Muscle layer of duodenum (tissue), 2 donors: ENCODE data around the gene CALCOCO2.

ENCODE experiments used
- H3K27ac ChIP-seq: one replicate; pipeline ENCODE4 v1.7.0; 2013; ENCODE audit warnings: mild to moderate bottlenecking, low read length
- H3K27me3 ChIP-seq: one replicate; pipeline ENCODE4 v1.7.0; 2013; ENCODE audit warnings: low read depth, mild to moderate bottlenecking, control low read depth, low read length
- H3K36me3 ChIP-seq, 2 donors: one replicate each; pipeline ENCODE4 v1.7.0; 2013; ENCODE audit warnings: low read length in 2 of 2, control low read depth in 1 of 2, mild to moderate bottlenecking in 1 of 2; ENCODE audit not compliant: insufficient read depth in 2 of 2, control insufficient read depth in 1 of 2
- H3K4me1 ChIP-seq, 2 donors: one replicate each; pipeline ENCODE4 v1.7.0; 2013; ENCODE audit warnings: low read length in 2 of 2, mild to moderate bottlenecking in 2 of 2, control low read depth in 1 of 2, moderate library complexity in 1 of 2; ENCODE audit not compliant: insufficient read depth in 2 of 2, control insufficient read depth in 1 of 2
- H3K4me3 ChIP-seq, 2 donors: one replicate each; pipeline ENCODE4 v1.7.0; 2013; ENCODE audit warnings: low read length in 2 of 2, low read depth in 1 of 2, mild to moderate bottlenecking in 1 of 2
- H3K9me3 ChIP-seq, 2 donors: one replicate each; pipeline ENCODE4 v1.7.0; 2013; ENCODE audit warnings: low read length in 2 of 2, control low read depth in 1 of 2, mild to moderate bottlenecking in 1 of 2; ENCODE audit not compliant: control insufficient read depth in 1 of 2
- donor health status: healthy.

Gene CALCOCO2

DNA sequence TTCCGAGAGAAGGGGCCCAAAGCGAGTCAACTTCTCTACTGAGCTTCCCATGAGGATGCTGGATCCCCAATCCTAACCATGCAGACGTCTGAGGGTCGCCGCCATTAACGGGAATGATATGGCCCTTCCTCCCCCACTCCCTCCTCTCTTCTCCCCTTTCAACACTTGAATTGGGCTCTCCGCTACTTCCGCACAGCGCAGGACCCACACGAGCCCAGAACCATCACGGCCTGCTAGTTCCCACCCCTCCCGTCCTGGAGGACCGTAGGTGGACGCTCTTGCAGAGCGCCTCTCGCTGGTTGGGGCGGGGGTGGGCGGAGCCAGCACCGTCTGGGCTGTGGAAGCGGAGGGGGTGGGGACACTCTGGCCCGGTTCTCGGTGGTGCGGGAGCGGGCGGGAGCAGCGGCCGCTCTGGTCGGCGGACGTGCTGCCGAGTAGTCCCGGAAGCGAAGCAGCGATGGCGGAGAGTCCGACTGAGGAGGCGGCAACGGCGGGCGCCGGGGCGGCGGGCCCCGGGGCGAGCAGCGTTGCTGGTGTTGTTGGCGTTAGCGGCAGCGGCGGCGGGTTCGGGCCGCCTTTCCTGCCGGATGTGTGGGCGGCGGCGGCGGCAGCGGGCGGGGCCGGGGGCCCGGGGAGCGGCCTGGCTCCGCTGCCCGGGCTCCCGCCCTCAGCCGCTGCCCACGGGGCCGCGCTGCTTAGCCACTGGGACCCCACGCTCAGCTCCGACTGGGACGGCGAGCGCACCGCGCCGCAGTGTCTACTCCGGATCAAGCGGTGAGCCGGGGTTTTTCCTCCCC is 77.4 kb downstream of the CALCOCO2 start, which contains the start of gene UBE2Z:
TSS of gene UBE2Z (plus strand) at position 361 of the 797 bp plus-strand sequence. CDS start at position 458, 97 bp downstream.
- Histone ChIP-seq H3K9me3 (no peaks in the 10 kb centered on the region), H3K36me3 (peaks cover 7 to 17% of the 10 kb centered on the region in 2 donors), H3K27ac (peak within 1 kb of the TSS; percentile 86), H3K27me3 (no peaks in the 10 kb centered on the region), H3K4me1 (peaks cover 8 to 38% of the 10 kb centered on the region in 2 donors), H3K4me3 (peak within 1 kb of the TSS; percentile 75 to 79)

DNA sequence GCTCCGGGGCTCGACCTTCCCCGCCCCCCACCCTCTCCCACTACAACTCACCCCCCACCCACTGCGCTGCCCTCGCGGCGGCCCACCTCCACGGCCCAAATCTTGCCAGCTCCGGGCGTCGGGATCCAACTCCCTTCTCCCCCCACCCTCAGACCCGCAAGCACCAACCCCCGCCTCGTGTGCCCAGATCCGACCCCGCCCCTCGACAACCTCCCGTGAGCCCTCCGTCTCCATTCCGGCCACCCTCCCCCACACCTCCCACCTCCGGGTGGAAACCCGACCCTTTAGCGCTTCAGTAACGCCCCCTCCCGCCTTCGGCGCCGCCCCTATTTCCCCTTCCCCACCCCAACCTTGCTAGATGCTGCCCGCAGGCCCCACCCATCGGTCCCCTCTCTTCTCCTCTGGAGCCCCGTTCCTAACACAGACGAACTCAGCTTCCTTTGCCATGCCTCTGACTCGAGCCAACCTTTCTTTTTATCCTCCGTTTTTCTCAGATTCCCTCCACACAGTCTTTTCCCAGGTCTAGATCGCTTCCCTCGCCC is 78.1 kb downstream of the CALCOCO2 start:
- peak overlapping the region; percentile 75 to 79 for H3K4me3 ChIP-seq
- H3K4me1 ChIP-seq, result peaks cover 8 to 38% of the 10 kb centered on the region in 2 donors
- H3K36me3 ChIP-seq, result peaks cover 14 to 17% of the 10 kb centered on the region in 2 donors
- H3K9me3 ChIP-seq, result no peaks in the 10 kb centered on the region
- H3K27me3 ChIP-seq, result no peaks in the 10 kb centered on the region
- H3K27ac ChIP-seq, result peak overlapping the region; percentile 77

DNA sequence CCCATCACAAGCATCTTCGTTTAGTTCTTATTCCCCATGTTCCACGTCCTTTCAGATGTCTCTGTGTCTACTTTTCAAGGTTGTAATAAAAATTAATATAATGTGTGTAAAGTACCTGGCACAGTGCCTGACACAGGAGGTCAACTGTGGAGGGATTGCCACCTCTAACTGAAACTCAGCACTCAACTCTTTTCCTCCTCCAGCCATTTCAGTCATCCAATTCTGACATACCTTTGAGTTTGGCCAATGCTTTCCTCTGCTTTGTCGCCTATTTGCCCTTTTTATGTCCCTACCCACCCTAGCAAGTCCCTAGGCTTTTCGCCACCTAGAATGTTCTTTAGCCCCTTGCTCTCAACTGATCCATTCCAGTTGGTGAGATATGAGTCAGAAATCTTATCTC is 78.9 kb downstream of the CALCOCO2 start:
- Histone ChIP-seq H3K4me1 (peaks cover 8 to 41% of the 10 kb centered on the region in 2 donors), H3K36me3 (peaks cover 14 to 17% of the 10 kb centered on the region in 2 donors), H3K4me3 (peak overlapping the region; percentile 75 to 79), H3K27ac (peak overlapping the region; percentile 77), H3K9me3 (no peaks in the 10 kb centered on the region), H3K27me3 (no peaks in the 10 kb centered on the region)

DNA sequence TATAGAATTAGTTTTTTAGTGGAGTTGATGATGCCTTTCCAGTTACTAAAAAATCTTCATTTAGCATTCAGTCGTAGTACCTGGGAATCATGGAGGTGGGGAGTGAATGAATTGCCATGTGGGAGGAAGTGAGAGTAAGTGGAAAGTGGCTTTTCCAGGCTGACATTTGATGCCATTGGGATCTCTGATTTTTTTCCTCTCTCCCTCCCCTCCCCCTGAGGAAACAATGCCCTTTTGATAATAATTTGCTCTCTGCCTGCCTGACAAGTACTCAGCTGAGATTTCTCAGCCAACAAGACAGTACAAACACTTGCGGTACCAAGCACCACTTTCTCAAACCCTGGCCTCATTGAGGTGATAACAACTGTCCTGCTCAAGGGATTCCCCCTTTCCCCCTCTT is 79.5 kb downstream of the CALCOCO2 start:
- H3K27me3 ChIP-seq, result no peaks in the 10 kb centered on the region
- H3K4me3 ChIP-seq, result peak overlapping the region in 1 of 2 donors; percentile 75
- no peaks in the 10 kb centered on the region for H3K9me3 ChIP-seq
- H3K36me3 ChIP-seq, result peaks cover 14 to 21% of the 10 kb centered on the region in 2 donors
- no peak overlapping the region for H3K27ac ChIP-seq
- peaks cover 9 to 47% of the 10 kb centered on the region in 2 donors for H3K4me1 ChIP-seq

DNA sequence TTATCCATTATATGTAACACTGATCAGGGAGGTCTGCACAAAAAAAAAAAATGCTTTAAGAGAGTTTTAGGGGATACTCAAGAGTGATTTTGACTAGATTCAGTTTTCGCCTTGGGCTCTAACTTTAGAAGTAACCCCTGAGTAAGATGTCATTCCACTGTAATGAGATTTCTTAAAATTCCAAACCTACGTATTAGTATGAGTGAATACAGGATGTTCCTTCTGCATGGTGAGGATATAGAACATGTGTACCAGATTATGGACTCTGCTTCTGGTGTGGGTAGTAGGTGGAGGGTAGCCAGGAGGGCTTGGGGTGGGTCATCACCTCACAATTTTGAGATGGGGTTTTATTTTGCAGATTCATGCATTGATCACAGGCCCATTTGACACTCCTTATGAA is 81.6 kb downstream of the CALCOCO2 start:
- Histone ChIP-seq H3K27ac (no peak overlapping the region), H3K27me3 (no peaks in the 10 kb centered on the region), H3K4me1 (peaks cover 12 to 50% of the 10 kb centered on the region in 2 donors), H3K4me3 (no peak overlapping the region), H3K9me3 (no peaks in the 10 kb centered on the region), H3K36me3 (peaks cover 22 to 23% of the 10 kb centered on the region in 2 donors)
